HepG2 (cell line): ENCODE results near the gene PSMD1. TPM values are rescaled to one million over a fixed set of nuclear protein-coding genes. Genes with fewer than 3 reads are reported as not detected.

Experiments used
- ATAC-seq: fragments of 200-7000 bp; cut with Tn5 transposase; 3 replicates; pipeline ENCODE4 v1.9.1; 2020; ENCODE audit warnings: mild to moderate bottlenecking, moderate library complexity
- BruUV-seq: library from RNA; stranded (reverse); fragments of 400-500 nt; replicated peaks from 2 replicates; lab custom pipeline; 2021; lab: Mats Ljungman, UMichigan
- CTCF ChIA-PET: fragments of 300-600 bp; formaldehyde crosslinking; extraction: SDS; loops from one replicate; lab custom pipeline; 2021; ENCODE audit warnings: low total read pairs, inconsistent platforms, low intra/inter-chr PET ratio; lab: Yijun Ruan, JAX
- POLR2A ChIA-PET: fragments of 350-600 bp; sonication (Branson Sonifier 250); formaldehyde crosslinking; loops from one replicate; lab custom pipeline; 2020; ENCODE audit warnings: antibody characterized with exemption, inconsistent platforms; lab: Yijun Ruan, JAX
- DNase-seq: peaks from one replicate; pipeline ENCODE4 v3.0.0-alpha.2; 2015; ENCODE audit warnings: low spot score
- FAIRE-seq: peaks from 3 replicates; lab custom pipeline; 2011; peaks lifted over from hg19 to GRCh38; lab: Jason Lieb, UNC
- H2AFZ ChIP-seq: one replicate; pipeline ENCODE4 v1.6.1; 2011; ENCODE audit warnings: low read length, inconsistent platforms
- H3K27ac ChIP-seq: fragments of 300-600 bp; 3 replicates; pipeline ENCODE4 v1.8.0; 2011; ENCODE audit warnings: mixed run types, mild to moderate bottlenecking, mixed read lengths, low read length, inconsistent platforms; ENCODE audit not compliant: insufficient read depth; ENCODE audit errors: extremely low read length
- H3K27me3 ChIP-seq, 2 experiments: fragments of 200-600 bp in 1 of 2; 2 replicates in 1 of 2; 3 replicates in 1 of 2; pipeline versions ENCODE4 v1.6.0 to v1.8.0; 2011; ENCODE audit warnings: low read length in 2 of 2, mild to moderate bottlenecking in 2 of 2, moderate library complexity in 2 of 2, inconsistent platforms in 1 of 2; ENCODE audit not compliant: insufficient read depth in 2 of 2, control insufficient read depth in 1 of 2
- H3K36me3 ChIP-seq, 2 experiments: fragments of 200-600 bp in 1 of 2; replicated peaks in 1 of 2; 2 replicates in 1 of 2; 3 replicates in 1 of 2; pipeline versions ENCODE4 v1.5.1 to v1.8.0; 2011; ENCODE audit warnings: low read length in 2 of 2, inconsistent platforms in 1 of 2; ENCODE audit not compliant: insufficient read depth in 2 of 2, control insufficient read depth in 1 of 2
- H3K4me1 ChIP-seq: 2 replicates; pipeline ENCODE4 v1.5.1; 2012; ENCODE audit warnings: low read length, inconsistent platforms; ENCODE audit not compliant: insufficient read depth
- H3K4me2 ChIP-seq: 2 replicates; pipeline ENCODE4 v1.6.0; 2011; ENCODE audit warnings: low read depth, low read length, inconsistent platforms
- H3K4me3 ChIP-seq, 3 experiments: fragments of 200-600 bp in 1 of 3; sonication (generic), shearing (Covaris generic) in 1 of 3; replicated peaks in 1 of 3; 2 replicates each; pipeline ENCODE4 v1.5.1; 2011 to 2016; ENCODE audit warnings: low read length in 3 of 3, inconsistent platforms in 2 of 3, low read depth in 2 of 3, mild to moderate bottlenecking in 2 of 3, control low read depth in 1 of 3, mixed read lengths in 1 of 3; ENCODE audit not compliant: insufficient read depth in 1 of 3
- H3K79me2 ChIP-seq: one replicate; pipeline ENCODE4 v1.6.1; 2011; ENCODE audit warnings: low read length, inconsistent platforms; ENCODE audit not compliant: insufficient read depth
- H3K9ac ChIP-seq: 2 replicates; pipeline ENCODE4 v1.6.0; 2011; ENCODE audit warnings: mild to moderate bottlenecking, low read depth, low read length, inconsistent platforms; ENCODE audit not compliant: insufficient read depth
- H3K9me3 ChIP-seq: 2 replicates; pipeline ENCODE4 v1.5.1; 2012; ENCODE audit warnings: mild to moderate bottlenecking, low read length
- H4K20me1 ChIP-seq: 2 replicates; pipeline ENCODE4 v1.6.0; 2011; ENCODE audit warnings: inconsistent platforms, mild to moderate bottlenecking, low read length, moderate library complexity; ENCODE audit not compliant: insufficient read depth
- CBX2 ChIP-seq, 2 experiments: fragments of 200-600 bp in 1 of 2; sonication (generic); formaldehyde crosslinking in 1 of 2; IDR thresholded peaks; 2 replicates each; pipeline versions ENCODE4 v1.7.0 to v1.8.1; 2018 to 2022; ENCODE audit warnings: low read depth in 2 of 2, low read length in 1 of 2, mild to moderate bottlenecking in 1 of 2, missing genetic modification reagents in 1 of 2
- CHD4 ChIP-seq: fragments of 200-600 bp; sonication (generic); IDR thresholded peaks from 2 replicates; pipeline ENCODE4 v1.7.0; 2017; ENCODE audit warnings: mild to moderate bottlenecking, low read length, borderline replicate concordance
- E2F1 ChIP-seq: sonication (generic); formaldehyde crosslinking; IDR thresholded peaks from 2 replicates; pipeline ENCODE4 v1.5.0; 2020; ENCODE audit warnings: missing genetic modification reagents
- ISX ChIP-seq: sonication (generic); formaldehyde crosslinking; conservative IDR thresholded peaks from 2 replicates; pipeline ENCODE4 v1.5.0; 2020; ENCODE audit warnings: missing genetic modification reagents
- NCOA1 ChIP-seq: sonication (generic); formaldehyde crosslinking; IDR thresholded peaks from 2 replicates; pipeline ENCODE4 v1.9.0; 2021; ENCODE audit warnings: missing genetic modification reagents
- POLR2A ChIP-seq, 2 experiments: IDR thresholded peaks; 2 replicates each; pipeline ENCODE4 v1.6.1; 2011; ENCODE audit warnings: low read depth in 2 of 2, low read length in 2 of 2, mild to moderate bottlenecking in 1 of 2, moderate library complexity in 1 of 2; ENCODE audit not compliant: insufficient read depth in 1 of 2
- REPIN1 ChIP-seq: sonication (generic); formaldehyde crosslinking; IDR thresholded peaks from 2 replicates; pipeline ENCODE4 v1.8.0; 2022; ENCODE audit warnings: missing genetic modification reagents, low read depth, mild to moderate bottlenecking, borderline replicate concordance
- SNAPC2 ChIP-seq: sonication (generic); formaldehyde crosslinking; IDR thresholded peaks from 2 replicates; pipeline ENCODE4 v1.8.1; 2022; ENCODE audit warnings: mild to moderate bottlenecking, missing genetic modification reagents
- TBP ChIP-seq: sonication (generic); formaldehyde crosslinking; IDR thresholded peaks from 2 replicates; pipeline ENCODE4 v1.5.0; 2020; ENCODE audit warnings: missing genetic modification reagents
- ZNF614 ChIP-seq: IDR thresholded peaks from 2 replicates; pipeline ENCODE4 v1.6.1; 2018; ENCODE audit warnings: missing biosample characterization, missing genetic modification reagents, inconsistent platforms, borderline replicate concordance
- WGBS: methylation state at CpG from one replicate; pipeline ENCODE4 v1.1.6; 2017; ENCODE audit warnings: low lambda C conversion rate; 5-methylcytosine and 5-hydroxymethylcytosine counted together
- in situ Hi-C: cut with HindIII; loops from 2 replicates; pipeline ENCODE4 v1.10.0; 2017; ENCODE audit warnings: low pct_unique_long_range_greater_than_20kb; ENCODE audit not compliant: extremely low pct_ligation_motif_present
- intact Hi-C: fragments of 100-400 bp; cut with micrococcal nuclease; formaldehyde crosslinking; loops from one replicate; pipeline ENCODE4 v1.10.0; 2022; ENCODE audit not compliant: unreplicated experiment
- polyA plus RNA-seq, 8 experiments: library from polyadenylated mRNA; depleted of rRNA in 3 of 8; stranded (reverse) in 7 of 8; unstranded in 1 of 8; fragments of >200 nt; fragmentation: Illumina TruSeq in 4 of 8; extraction: Trizol in 4 of 8; gene quantifications; 2 replicates each; pipeline versions ENCODE4 v1.2.1 to v1.2.3, GENCODE V29; 2011 to 2016; ENCODE audit warnings: low read depth in 4 of 8, missing spikeins in 1 of 8, mixed read lengths in 1 of 8; ENCODE audit not compliant: insufficient read depth in 1 of 8
- total RNA-seq, 5 experiments: library from RNA; depleted of rRNA; stranded (reverse); fragments of >200 nt; fragmentation: Illumina TruSeq; extraction: Trizol; gene quantifications; 2 replicates each; pipeline ENCODE4 v1.2.3, GENCODE V29; 2016; ENCODE audit warnings: low read depth in 1 of 5

The PSMD1 gene
- total and polyA plus RNA-seq, 2 of the 13 experiments (the other 11 are each of a cell fraction or from before 2014, with no cell fraction given): 136 to 191 TPM

- TF ChIP-seq E2F1 (CRISPR knock-in tag): no peak
These were observed 20.5 kb upstream of the PSMD1 start (continued) for GRCh38 chr2:231036131-231036530.

- in situ Hi-C loops (no loop called here), intact Hi-C loops (no loop called here)
- Histone ChIP-seq H3K27ac (peak overlapping the region; percentile 66), H3K4me3 (peak overlapping the region; percentile 66 to 83 (median 79); a peak in 5 of 6 replicates), H3K36me3 (peaks cover 6 to 7% of the 10 kb centered on the region in 2 experiments), H3K4me2 (peak overlapping the region; percentile 84), H3K27me3 (no peaks in the 10 kb centered on the region; a peak in 1 of 5 replicates), H3K9ac (peak overlapping the region; percentile 36; the same call in 1 of the 2 replicates), H3K79me2 (peaks cover 36% of the 10 kb centered on the region), H3K4me1 (peaks cover 87% of the 10 kb centered on the region), H4K20me1 (peaks cover 6% of the 10 kb centered on the region; the same call in 1 of the 2 replicates), H3K9me3 (no peaks in the 10 kb centered on the region), H2AFZ (no peak overlapping the region)
- TSS peak; percentile 72 for BruUV-seq
- 84% methylated on average over 12 of the region's 12 CpGs for WGBS
- FAIRE-seq (no peak), ATAC-seq (no peak), DNase-seq (no peak)
- TF ChIP-seq CHD4 (0 out of 2 replicates have a peak, but pooled peaks have one; percentile 10), TBP (CRISPR knock-in tag) (no peak), ISX (CRISPR knock-in tag) (no peak), CBX2 (IDR thresholded peaks at IDR 0.05; ENCODE audit: low read depth, low read length) (no peak), CBX2 (CRISPR knock-in tag; IDR thresholded peaks at IDR 0.05; ENCODE audit: low read depth) (no peak), SNAPC2 (CRISPR knock-in tag) (0 out of 2 replicates have a peak, but pooled peaks have one; percentile 33), POLR2A (IDR thresholded peaks at IDR 0.05; ENCODE audit: insufficient read depth in 1 of 2, low read depth in 2 of 2, low read length in 2 of 2) (0 out of 4 replicates have a peak, but pooled peaks of 1 of the 2 experiments have one; percentile 5), NCOA1 (CRISPR knock-in tag) (0 out of 2 replicates have a peak, but pooled peaks have one; percentile 53), ZNF614 (CRISPR knock-in tag) (0 out of 2 replicates have a peak, but pooled peaks have one; percentile 44), REPIN1 (CRISPR knock-in tag) (0 out of 2 replicates have a peak, but pooled peaks have one; percentile 14)
- CTCF ChIA-PET: interaction anchor here (2.7 kb wide), 1 partner anchor 16 kb away, joined by 25 read pairs; no protein-coding TSS in a partner anchor
- POLR2A ChIA-PET: interaction anchor here (1.0 to 8.5 kb wide), 2 partner anchors 13 to 25 kb away, joined by 4 to 399 read pairs; no protein-coding TSS in a partner anchor
These were observed 20.0 kb upstream of the PSMD1 start for GRCh38 chr2:231036578-231037106.
